Large intestine (tissue), 12 donors: Measurements from ENCODE around the gene PLAGL2. TPM values are rescaled to one million over a fixed set of nuclear protein-coding genes. Genes with fewer than 3 reads are reported as not detected.
"Not testable (repeated sequence)": the region's sequence is repeated elsewhere in the genome, so short reads cannot be mapped to it uniquely, and the experiment has no call there.

ENCODE experiments used
- DNase-seq, 2 donors: peaks; one replicate each; pipeline versions ENCODE4 v3.0.0 to v3.0.0-alpha.2; 2013
- H3K27ac ChIP-seq: one replicate; pipeline ENCODE4 v1.5.1; 2013; ENCODE audit warnings: low read length
- H3K27me3 ChIP-seq: 2 replicates; pipeline ENCODE4 v1.6.1; 2013; ENCODE audit warnings: low read length; ENCODE audit not compliant: control insufficient read depth, insufficient read depth
- H3K36me3 ChIP-seq: 2 replicates; pipeline ENCODE4 v1.6.1; 2013; ENCODE audit warnings: low read length; ENCODE audit not compliant: control insufficient read depth, insufficient read depth
- H3K4me1 ChIP-seq: one replicate; pipeline ENCODE4 v1.6.1; 2013; ENCODE audit warnings: low read length; ENCODE audit not compliant: control insufficient read depth, insufficient read depth
- H3K4me3 ChIP-seq: one replicate; pipeline ENCODE4 v1.5.1; 2013; ENCODE audit warnings: low read length
- H3K9me3 ChIP-seq: one replicate; pipeline ENCODE4 v1.6.1; 2013; ENCODE audit warnings: mild to moderate bottlenecking, low read depth, low read length, moderate library complexity; ENCODE audit not compliant: control insufficient read depth
- WGBS: methylation state at CpG from one replicate; pipeline ENCODE4 v1.1.5; 2013; ENCODE audit warnings: low lambda C conversion rate; ENCODE audit not compliant: insufficient coverage; 5-methylcytosine and 5-hydroxymethylcytosine counted together
- long read RNA-seq, 11 donors: transcript quantifications; one replicate each; lab custom pipeline, GENCODE V29; 2026
- polyA plus RNA-seq: library from polyadenylated mRNA; unstranded; fragments of 120-200 nt; gene quantifications from one replicate; pipeline ENCODE4 v1.2.1, GENCODE V29; 2013

The PLAGL2 gene, protein sequence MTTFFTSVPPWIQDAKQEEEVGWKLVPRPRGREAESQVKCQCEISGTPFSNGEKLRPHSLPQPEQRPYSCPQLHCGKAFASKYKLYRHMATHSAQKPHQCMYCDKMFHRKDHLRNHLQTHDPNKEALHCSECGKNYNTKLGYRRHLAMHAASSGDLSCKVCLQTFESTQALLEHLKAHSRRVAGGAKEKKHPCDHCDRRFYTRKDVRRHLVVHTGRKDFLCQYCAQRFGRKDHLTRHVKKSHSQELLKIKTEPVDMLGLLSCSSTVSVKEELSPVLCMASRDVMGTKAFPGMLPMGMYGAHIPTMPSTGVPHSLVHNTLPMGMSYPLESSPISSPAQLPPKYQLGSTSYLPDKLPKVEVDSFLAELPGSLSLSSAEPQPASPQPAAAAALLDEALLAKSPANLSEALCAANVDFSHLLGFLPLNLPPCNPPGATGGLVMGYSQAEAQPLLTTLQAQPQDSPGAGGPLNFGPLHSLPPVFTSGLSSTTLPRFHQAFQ
- polyA plus RNA-seq: 118 TPM
- long read RNA-seq, donor 1, full-length matches to known transcripts: 9 of 28 reads
- long read RNA-seq, donor 1, partial matches to known transcripts: 0 of 28 reads
- long read RNA-seq, donor 1, other reads (novel, unspliced or antisense): 19 of 28 reads
- long read RNA-seq, donor 2, full-length matches to known transcripts: 15 of 54 reads
- long read RNA-seq, donor 2, partial matches to known transcripts: 7 of 54 reads
- long read RNA-seq, donor 2, other reads (novel, unspliced or antisense): 32 of 54 reads
- long read RNA-seq, donor 3, full-length matches to known transcripts: 35 of 42 reads
- long read RNA-seq, donor 3, partial matches to known transcripts: 7 of 42 reads
- long read RNA-seq, donor 3, other reads (novel, unspliced or antisense): 0 of 42 reads
- long read RNA-seq, donor 4, full-length matches to known transcripts: 2 of 2 reads
- long read RNA-seq, donor 4, partial matches to known transcripts: 0 of 2 reads
- long read RNA-seq, donor 4, other reads (novel, unspliced or antisense): 0 of 2 reads
- long read RNA-seq, donor 5, full-length matches to known transcripts: 8 of 21 reads
- long read RNA-seq, donor 5, partial matches to known transcripts: 0 of 21 reads
- long read RNA-seq, donor 5, other reads (novel, unspliced or antisense): 13 of 21 reads
- long read RNA-seq, donor 6, full-length matches to known transcripts: 37 of 48 reads
- long read RNA-seq, donor 6, partial matches to known transcripts: 11 of 48 reads
- long read RNA-seq, donor 6, other reads (novel, unspliced or antisense): 0 of 48 reads
- long read RNA-seq, donor 7, full-length matches to known transcripts: 5 of 29 reads
- long read RNA-seq, donor 7, partial matches to known transcripts: 24 of 29 reads
- long read RNA-seq, donor 7, other reads (novel, unspliced or antisense): 0 of 29 reads
- long read RNA-seq, donor 8, full-length matches to known transcripts: 22 of 28 reads
- long read RNA-seq, donor 8, partial matches to known transcripts: 6 of 28 reads
- long read RNA-seq, donor 8, other reads (novel, unspliced or antisense): 0 of 28 reads
- long read RNA-seq, donor 9, full-length matches to known transcripts: 10 of 61 reads
- long read RNA-seq, donor 9, partial matches to known transcripts: 27 of 61 reads
- long read RNA-seq, donor 9, other reads (novel, unspliced or antisense): 24 of 61 reads
- long read RNA-seq, donor 10, full-length matches to known transcripts: 17 of 23 reads
- long read RNA-seq, donor 10, partial matches to known transcripts: 6 of 23 reads
- long read RNA-seq, donor 10, other reads (novel, unspliced or antisense): 0 of 23 reads
- long read RNA-seq, donor 11, full-length matches to known transcripts: 18 of 48 reads
- long read RNA-seq, donor 11, partial matches to known transcripts: 10 of 48 reads
- long read RNA-seq, donor 11, other reads (novel, unspliced or antisense): 20 of 48 reads

DNA sequence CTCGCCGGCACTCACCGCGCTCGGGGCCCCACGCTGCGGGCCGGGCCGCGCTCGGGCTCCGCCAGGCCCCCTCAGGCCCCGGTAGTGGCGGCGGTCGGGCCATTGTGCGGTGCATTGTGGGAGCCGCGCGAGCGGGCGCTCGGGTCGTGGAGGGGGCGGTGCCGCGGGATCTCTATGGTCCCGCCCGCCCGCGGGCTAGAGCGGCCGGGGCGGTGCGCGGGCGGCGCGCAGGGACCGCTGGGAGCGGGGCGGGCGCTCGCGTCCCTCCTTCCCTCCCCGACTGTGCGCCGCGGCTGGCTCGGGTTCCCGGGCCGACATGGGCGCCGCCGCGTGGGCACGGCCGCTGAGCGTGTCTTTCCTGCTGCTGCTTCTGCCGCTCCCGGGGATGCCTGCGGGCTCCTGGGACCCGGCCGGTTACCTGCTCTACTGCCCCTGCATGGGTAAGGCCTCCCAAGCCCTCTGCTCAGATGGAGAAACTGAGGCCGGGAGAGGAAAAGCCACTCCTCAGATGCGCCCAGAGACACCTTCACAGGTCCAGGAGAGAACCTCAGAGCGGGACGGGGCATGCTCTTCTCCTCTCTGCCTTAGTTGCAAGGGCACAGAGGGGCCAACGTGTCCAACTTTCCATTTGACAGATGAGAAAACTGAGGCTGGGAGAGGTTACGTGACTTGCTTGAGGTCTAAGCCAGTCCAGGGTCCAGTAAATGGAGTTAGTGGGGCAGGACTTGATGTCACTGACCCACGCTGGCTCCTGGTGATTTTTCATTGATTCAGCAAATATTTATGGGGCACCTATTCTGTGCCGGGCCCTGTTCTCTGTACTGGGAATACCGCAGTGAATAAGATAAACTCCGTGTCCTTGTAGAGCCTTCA lies at the start of gene PLAGL2, which contains the start of gene POFUT1:
Gene PLAGL2 (minus strand): TSS at position 118 of the 873 bp plus-strand sequence. CDS start 5,565 bp downstream, outside the sequence.
Gene POFUT1 (plus strand): TSS at position 255 of the 873 bp plus-strand sequence. CDS start 62 bp downstream, at position 317.
- H3K9me3 ChIP-seq: no peaks in the 10 kb centered on the region
- H3K4me1 ChIP-seq: peaks cover 35% of the 10 kb centered on the region
- H3K4me3 ChIP-seq: peak within 1 kb of the TSS; percentile 98
- no CpG with 5 or more reads among the region's 74 CpGs for WGBS
- no peaks in the 10 kb centered on the region for H3K27me3 ChIP-seq
- H3K36me3 ChIP-seq: peaks cover 34% of the 10 kb centered on the region
- peak within 1 kb of the TSS; percentile 97 for H3K27ac ChIP-seq
- peak; percentile 90 to 95 for DNase-seq

DNA sequence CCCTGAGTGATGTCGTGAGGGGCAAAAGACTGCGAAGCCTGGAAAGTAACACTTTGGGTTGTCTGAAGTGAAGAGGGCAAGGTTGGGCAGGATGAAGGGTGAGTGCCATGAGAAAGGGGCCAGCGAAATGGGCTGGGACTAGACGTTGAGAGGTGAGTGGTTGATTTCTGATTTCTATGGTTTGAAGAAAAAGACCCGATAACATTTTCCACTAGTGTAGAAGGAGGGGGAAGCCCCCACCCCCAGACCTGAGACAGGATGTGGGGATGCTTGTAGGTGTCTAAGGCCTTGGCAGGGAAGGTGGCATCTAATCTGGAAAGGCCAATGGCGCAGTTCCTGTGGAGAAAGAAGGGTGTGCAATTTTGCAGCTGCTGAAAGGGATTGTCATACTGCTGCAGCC lies 44.6 kb upstream of the PLAGL2 start:
- H3K4me3 ChIP-seq: no peak overlapping the region
- WGBS: 83% methylated on average over 1 of the region's 6 CpGs
- H3K27ac ChIP-seq: no peak overlapping the region
- H3K36me3 ChIP-seq: no peaks in the 10 kb centered on the region
- no peak for DNase-seq
- no peaks in the 10 kb centered on the region for H3K9me3 ChIP-seq
- H3K27me3 ChIP-seq: no peaks in the 10 kb centered on the region
- H3K4me1 ChIP-seq: peaks cover 18% of the 10 kb centered on the region

DNA sequence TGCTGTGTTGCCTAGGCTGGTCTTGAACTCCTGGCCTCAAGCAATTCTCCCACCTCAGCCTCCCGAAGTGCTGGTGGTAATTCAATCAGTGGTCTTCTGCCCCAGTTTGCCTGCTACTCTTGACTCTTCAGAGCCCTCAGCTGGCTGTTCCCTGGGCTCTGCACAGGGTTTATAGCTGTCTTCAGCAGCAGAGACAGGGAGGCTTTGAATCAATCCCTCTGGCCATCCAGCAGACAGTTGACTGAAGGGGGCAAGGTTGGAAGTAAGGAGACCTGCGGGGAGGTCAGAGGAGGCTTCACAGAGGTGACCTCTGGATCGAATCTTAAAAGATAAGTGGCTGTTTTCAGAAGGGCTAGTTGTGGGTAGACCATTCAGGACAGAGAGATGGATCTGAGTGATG lies 43.9 kb upstream of the PLAGL2 start:
- no peak overlapping the region for H3K27ac ChIP-seq
- H3K27me3 ChIP-seq: no peaks in the 10 kb centered on the region
- DNase-seq: no peak
- no peaks in the 10 kb centered on the region for H3K36me3 ChIP-seq
- H3K4me3 ChIP-seq: no peak overlapping the region
- H3K9me3 ChIP-seq: no peaks in the 10 kb centered on the region
- peaks cover 12% of the 10 kb centered on the region for H3K4me1 ChIP-seq
- WGBS: no CpG with 5 or more reads among the region's 3 CpGs

DNA sequence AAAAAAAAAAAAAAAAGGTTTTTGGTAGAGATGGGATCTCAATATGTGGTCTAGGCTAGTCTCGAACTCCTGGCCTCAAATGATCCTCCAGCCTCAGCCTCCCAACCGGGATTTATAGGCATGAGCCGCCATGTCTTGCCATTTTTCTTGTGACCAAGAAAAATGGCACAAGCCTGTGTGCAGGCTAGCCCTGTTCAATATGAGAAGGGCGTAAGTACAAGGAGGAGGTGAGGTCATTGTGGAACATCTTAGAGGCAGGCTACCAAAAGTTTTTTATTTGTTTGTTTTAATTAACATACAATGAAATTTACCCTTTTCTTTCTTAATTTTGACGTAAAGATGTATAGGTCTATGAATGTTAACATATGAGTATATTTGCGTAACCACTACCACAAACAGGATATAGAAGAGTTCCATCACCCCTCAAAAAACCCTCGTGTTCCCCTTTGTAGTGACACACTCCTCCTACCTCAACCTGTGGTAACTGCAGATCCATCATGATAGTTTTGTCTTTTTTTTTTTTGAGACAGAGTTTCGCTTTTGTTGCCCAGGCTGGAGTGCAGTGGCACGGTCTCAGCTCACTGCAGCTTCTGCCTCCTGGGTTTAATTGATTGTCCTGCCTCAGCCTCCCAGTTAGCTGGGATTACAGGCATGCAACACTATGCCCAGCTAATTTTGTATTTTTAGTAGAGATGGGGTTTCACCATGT lies 41.6 kb upstream of the PLAGL2 start:
- Histone ChIP-seq H3K36me3 (no peaks in the 10 kb centered on the region), H3K27ac (no peak overlapping the region), H3K9me3 (no peaks in the 10 kb centered on the region), H3K27me3 (no peaks in the 10 kb centered on the region), H3K4me1 (peaks cover 4% of the 10 kb centered on the region), H3K4me3 (no peak overlapping the region)
- no peak for DNase-seq
- 85% methylated on average over 2 of the region's 9 CpGs for WGBS

DNA sequence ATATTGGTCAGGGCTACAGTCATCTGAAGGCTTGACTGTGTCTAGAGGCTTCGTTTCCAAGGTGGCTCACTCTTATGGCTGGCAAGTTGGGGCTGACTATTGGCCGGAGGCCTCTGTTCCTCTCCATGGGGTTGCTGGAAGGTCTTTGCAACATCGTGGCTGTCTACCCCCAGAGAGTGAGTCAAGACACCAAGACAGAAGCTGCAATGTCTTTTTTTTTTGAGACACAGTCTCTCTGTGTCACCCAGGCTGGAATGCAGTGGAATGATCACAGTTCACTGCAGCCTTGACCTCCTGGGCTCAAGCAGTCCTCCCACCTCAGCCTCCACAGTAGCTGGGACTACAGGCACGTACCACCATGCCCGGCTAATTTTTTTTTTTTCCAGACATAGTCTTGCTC lies 40.5 kb upstream of the PLAGL2 start:
- Histone ChIP-seq H3K4me1 (peaks cover 14% of the 10 kb centered on the region), H3K9me3 (no peaks in the 10 kb centered on the region), H3K27ac (no peak overlapping the region), H3K27me3 (no peaks in the 10 kb centered on the region), H3K36me3 (no peaks in the 10 kb centered on the region), H3K4me3 (no peak overlapping the region)
- no peak for DNase-seq
- no CpG with 5 or more reads among the region's 5 CpGs for WGBS

DNA sequence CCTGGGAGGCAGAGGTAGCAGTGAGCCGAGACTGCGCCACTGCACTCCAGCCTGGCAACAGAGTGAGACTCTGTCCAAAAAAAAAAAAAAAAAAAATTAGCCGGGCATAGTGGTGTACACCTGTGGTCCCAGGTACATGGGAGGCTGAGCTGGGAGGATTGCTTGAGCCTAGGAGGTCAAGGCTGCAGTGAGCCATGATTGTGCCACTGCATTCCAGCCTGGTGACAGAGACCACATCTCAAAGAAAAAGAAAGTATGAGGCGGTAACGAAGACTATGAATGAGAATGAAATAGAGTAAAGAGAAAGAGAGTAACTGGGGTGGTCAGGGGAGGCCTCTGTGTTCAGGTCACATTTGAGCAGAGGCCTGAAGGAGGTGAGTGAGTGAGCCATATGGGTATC lies 38.7 kb upstream of the PLAGL2 start:
- not testable (repeated sequence) for H3K9me3 ChIP-seq, H3K36me3 ChIP-seq, DNase-seq, H3K27me3 ChIP-seq, H3K4me3 ChIP-seq, H3K27ac ChIP-seq
- H3K4me1 ChIP-seq: peaks cover 21% of the 10 kb centered on the region
- WGBS: 92% methylated on average over 2 of the region's 5 CpGs

DNA sequence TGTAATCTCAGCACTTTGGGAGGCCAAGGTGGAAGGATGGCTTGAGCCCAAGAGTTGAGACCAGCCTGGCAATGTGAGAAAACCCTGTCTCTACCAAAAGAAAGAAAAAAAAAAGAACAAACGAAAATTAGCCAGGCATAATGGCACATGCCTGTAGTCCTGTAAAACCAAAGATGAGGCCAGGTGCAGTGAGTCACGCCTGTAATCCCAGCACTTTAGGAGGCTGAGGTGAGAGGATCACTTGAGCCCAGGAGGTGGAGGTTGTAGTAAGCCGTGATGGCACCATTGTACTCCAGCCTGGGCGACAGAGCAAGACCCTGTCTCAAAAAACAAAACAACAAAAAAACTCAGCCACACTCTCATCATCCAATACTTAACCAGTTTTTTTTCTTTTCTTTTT lies 37.4 kb upstream of the PLAGL2 start:
- Histone ChIP-seq H3K4me1 (peaks cover 25% of the 10 kb centered on the region), H3K9me3 (no peaks in the 10 kb centered on the region), H3K4me3 (no peak overlapping the region), H3K27me3 (no peaks in the 10 kb centered on the region), H3K27ac (no peak overlapping the region), H3K36me3 (no peaks in the 10 kb centered on the region)
- no CpG with 5 or more reads among the region's 4 CpGs for WGBS
- no peak for DNase-seq

DNA sequence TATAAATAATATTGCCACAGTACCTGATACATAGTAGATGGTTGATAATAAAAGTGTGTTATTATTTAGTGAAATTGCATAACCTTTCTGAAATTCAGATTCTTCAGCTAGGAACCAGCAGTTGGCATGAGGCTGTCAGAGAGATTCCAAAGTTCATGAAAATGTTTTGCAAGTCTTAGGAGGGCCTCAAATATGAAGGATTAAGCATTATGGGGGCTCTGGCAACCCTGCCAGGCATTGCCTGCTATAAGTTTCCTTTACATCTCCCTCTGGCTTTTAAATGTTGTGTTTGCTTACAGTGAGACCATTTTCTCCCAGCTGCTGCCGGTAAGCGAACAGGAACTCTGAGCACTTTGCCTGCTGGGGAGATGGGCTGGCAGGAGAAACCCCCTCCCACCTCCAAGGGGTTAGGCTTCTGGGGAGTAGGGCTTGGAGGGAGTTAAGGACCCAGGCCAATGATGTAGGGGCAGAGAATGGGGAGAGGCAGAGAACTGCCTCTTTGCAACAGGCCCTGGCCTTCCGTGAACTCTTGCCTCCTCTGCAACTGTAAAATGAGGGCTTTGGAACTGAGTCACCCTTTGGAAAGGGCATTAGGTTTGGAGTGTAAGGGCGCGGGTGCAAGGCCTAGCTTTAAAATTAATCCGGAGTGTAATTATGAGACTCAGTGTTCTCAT lies 36.7 kb upstream of the PLAGL2 start:
- no peaks in the 10 kb centered on the region for H3K9me3 ChIP-seq
- H3K36me3 ChIP-seq: no peaks in the 10 kb centered on the region
- H3K4me1 ChIP-seq: peaks cover 25% of the 10 kb centered on the region
- H3K27ac ChIP-seq: peak overlapping the region; percentile 40
- peak in 1 of 2 donors; percentile 51 for DNase-seq
- no peaks in the 10 kb centered on the region for H3K27me3 ChIP-seq
- WGBS: no CpG with 5 or more reads among the region's 6 CpGs
- no peak overlapping the region for H3K4me3 ChIP-seq
